GM23338 (cell line): ENCODE measurements around the gene MKLN1. TPM values are rescaled to one million over a fixed set of nuclear protein-coding genes. Genes with fewer than 3 reads are reported as not detected.

Experiments used
- ATAC-seq: fragments of 200-7000 bp; cut with Tn5 transposase; 3 replicates; pipeline ENCODE4 v1.9.1; 2020
- DNase-seq: peaks from one replicate; pipeline ENCODE4 v3.0.0-alpha.2; 2015; ENCODE audit warnings: low spot score
- H2AFZ ChIP-seq: fragments of 200-600 bp; sonication (generic); 2 replicates; pipeline ENCODE4 v1.8.0; 2016; ENCODE audit warnings: antibody characterized with exemption, mild to moderate bottlenecking, moderate library complexity
- H3F3A ChIP-seq: fragments of 200-600 bp; sonication (generic); replicated peaks from 2 replicates; pipeline ENCODE4 v1.8.0; 2017; ENCODE audit warnings: antibody characterized with exemption, mixed run types, low read depth
- H3K27ac ChIP-seq: fragments of 200-600 bp; sonication (generic); 2 replicates; pipeline ENCODE4 v1.6.1; 2016; ENCODE audit warnings: low read depth
- H3K27me3 ChIP-seq: fragments of 200-600 bp; sonication (generic); 2 replicates; pipeline ENCODE4 v1.8.0; 2016; ENCODE audit warnings: mild to moderate bottlenecking, mixed run types, moderate library complexity; ENCODE audit not compliant: insufficient read depth
- H3K36me3 ChIP-seq: fragments of 200-600 bp; sonication (generic); 2 replicates; pipeline ENCODE4 v1.8.0; 2016; ENCODE audit warnings: mild to moderate bottlenecking; ENCODE audit not compliant: insufficient read depth
- H3K4me1 ChIP-seq: fragments of 200-600 bp; sonication (generic); 2 replicates; pipeline ENCODE4 v1.8.0; 2016; ENCODE audit warnings: mild to moderate bottlenecking, moderate library complexity; ENCODE audit not compliant: insufficient read depth
- H3K4me2 ChIP-seq: fragments of 200-600 bp; sonication (generic); 2 replicates; pipeline ENCODE4 v1.7.1; 2017; ENCODE audit warnings: mixed run types
- H3K4me3 ChIP-seq: fragments of 200-600 bp; sonication (generic); 2 replicates; pipeline ENCODE4 v1.6.1; 2016; ENCODE audit warnings: mixed run types
- H3K79me2 ChIP-seq: fragments of 200-600 bp; sonication (generic); replicated peaks from 2 replicates; pipeline ENCODE4 v1.8.0; 2017; ENCODE audit warnings: mild to moderate bottlenecking; ENCODE audit not compliant: insufficient read depth
- H3K9me2 ChIP-seq: fragments of 200-600 bp; sonication (generic); 2 replicates; pipeline ENCODE4 v1.8.0; 2017; ENCODE audit not compliant: insufficient read depth
- H4K20me1 ChIP-seq: fragments of 200-600 bp; sonication (generic); replicated peaks from 2 replicates; pipeline ENCODE4 v1.8.0; 2017; ENCODE audit warnings: mild to moderate bottlenecking; ENCODE audit not compliant: insufficient read depth
- H3K27ac Mint-ChIP-seq: 2 replicates; pipeline ENCODE4 v1.8.0; 2020; ENCODE audit warnings: inconsistent platforms, mild to moderate bottlenecking, moderate library complexity, mixed read lengths
- H3K27me3 Mint-ChIP-seq: 3 replicates; pipeline ENCODE4 v1.8.0; 2022; ENCODE audit warnings: low read depth, mild to moderate bottlenecking, moderate library complexity, mixed read lengths, inconsistent platforms; ENCODE audit not compliant: insufficient read depth, poor library complexity
- H3K36me3 Mint-ChIP-seq: 3 replicates; pipeline ENCODE4 v1.8.0; 2021; ENCODE audit warnings: low read depth, mild to moderate bottlenecking, inconsistent platforms, moderate library complexity, mixed read lengths
- H3K4me1 Mint-ChIP-seq: 3 replicates; pipeline ENCODE4 v1.8.0; 2020; ENCODE audit warnings: mild to moderate bottlenecking, inconsistent platforms, mixed read lengths
- H3K4me3 Mint-ChIP-seq: 3 replicates; pipeline ENCODE4 v1.8.0; 2021; ENCODE audit warnings: moderate library complexity, mild to moderate bottlenecking, inconsistent platforms, mixed read lengths
- H3K9me3 Mint-ChIP-seq: 3 replicates; pipeline ENCODE4 v1.8.0; 2020; ENCODE audit warnings: moderate library complexity, mild to moderate bottlenecking, inconsistent platforms, mixed read lengths
- CREB1 ChIP-seq: fragments of 250-450 bp; sonication (Bioruptor Pico); IDR thresholded peaks from 2 replicates; pipeline ENCODE4 v1.5.0; 2020; ENCODE audit warnings: low read depth, mild to moderate bottlenecking, moderate library complexity
- CTCF ChIP-seq, 2 experiments: fragments of 200-600 bp in 1 of 2; sonication (generic) in 1 of 2; conservative IDR thresholded peaks; 2 replicates each; pipeline versions ENCODE4 v1.5.1 to v1.6.1; 2016 to 2017; ENCODE audit warnings: antibody characterized with exemption in 2 of 2, low read depth in 2 of 2, mild to moderate bottlenecking in 2 of 2, moderate library complexity in 1 of 2
- ETS1 ChIP-seq: IDR thresholded peaks from 2 replicates; pipeline ENCODE4 v1.6.1; 2016; ENCODE audit warnings: antibody characterized with exemption
- EZH2 ChIP-seq: fragments of 200-600 bp; sonication (generic); IDR thresholded peaks from one replicate; pipeline ENCODE4 v1.8.0; 2017; ENCODE audit warnings: antibody characterized with exemption, mild to moderate bottlenecking, low read depth; ENCODE audit not compliant: unreplicated experiment
- JUNB ChIP-seq: IDR thresholded peaks from one replicate; pipeline ENCODE4 v1.6.1; 2016; ENCODE audit warnings: antibody characterized with exemption; ENCODE audit not compliant: unreplicated experiment
- NANOG ChIP-seq: IDR thresholded peaks from 2 replicates; pipeline ENCODE4 v1.6.1; 2016; ENCODE audit warnings: antibody characterized with exemption, borderline replicate concordance
- POLR2AphosphoS5 ChIP-seq: IDR thresholded peaks from 2 replicates; pipeline ENCODE4 v1.6.1; 2016; ENCODE audit warnings: antibody characterized with exemption, low read depth
- ZNF331 ChIP-seq: fragments of 250-450 bp; sonication (Bioruptor Pico); IDR thresholded peaks from 2 replicates; pipeline ENCODE4 v1.5.0; 2020; ENCODE audit warnings: low read depth, mild to moderate bottlenecking, moderate library complexity
- ZNF462 ChIP-seq: fragments of 250-450 bp; sonication (Bioruptor Pico); IDR thresholded peaks from 2 replicates; pipeline ENCODE4 v1.5.0; 2020; ENCODE audit warnings: mild to moderate bottlenecking, moderate library complexity
- polyA plus RNA-seq: library from polyadenylated mRNA; unstranded; fragments of >200 nt; fragmentation: Nextera tagmentation; extraction: Ambion mirVana; gene quantifications from 2 replicates; pipeline ENCODE4 v1.2.1, GENCODE V29; 2016
- total RNA-seq: library from RNA; depleted of rRNA; stranded (reverse); fragments of >200 nt; shearing (Covaris generic); gene quantifications from 2 replicates; pipeline ENCODE4 v1.2.3, GENCODE V29; 2014
- TF ChIP-seq, protein P1 (sequence below): IDR thresholded peaks from one replicate; pipeline ENCODE4 v1.6.1; 2018; ENCODE audit warnings: antibody characterized with exemption; ENCODE audit not compliant: unreplicated experiment

The MKLN1 gene
- total and polyA plus RNA-seq, 2 experiments from 2014 or later = 25.3 to 46.5 TPM

GRCh38 chr7:131400681-131401176 is 73.1 kb downstream of the MKLN1 start:
- H3K27me3 ChIP-seq = no peaks in the 10 kb centered on the region
- peaks cover 48% of the 10 kb centered on the region for H3K36me3 Mint-ChIP-seq
- H3K4me3 ChIP-seq = no peak overlapping the region
- H3K4me1 ChIP-seq = peaks cover 4% of the 10 kb centered on the region
- H3K4me1 Mint-ChIP-seq = peaks cover 8% of the 10 kb centered on the region
- H3K27ac ChIP-seq = no peak overlapping the region; the same call in 1 of the 2 replicates
- DNase-seq = no peak
- H2AFZ ChIP-seq = no peak overlapping the region
- TF ChIP-seq CTCF (conservative IDR thresholded peaks at IDR 0.05; ENCODE audit: low read depth in 2 of 2) (no peak), ZNF462 (no peak), JUNB (no peak), EZH2 (no peak), ETS1 (no peak), ZNF331 (no peak), POLR2AphosphoS5 (no peak), CREB1 (no peak), NANOG (no peak)
- TF ChIP-seq, protein P1, sequence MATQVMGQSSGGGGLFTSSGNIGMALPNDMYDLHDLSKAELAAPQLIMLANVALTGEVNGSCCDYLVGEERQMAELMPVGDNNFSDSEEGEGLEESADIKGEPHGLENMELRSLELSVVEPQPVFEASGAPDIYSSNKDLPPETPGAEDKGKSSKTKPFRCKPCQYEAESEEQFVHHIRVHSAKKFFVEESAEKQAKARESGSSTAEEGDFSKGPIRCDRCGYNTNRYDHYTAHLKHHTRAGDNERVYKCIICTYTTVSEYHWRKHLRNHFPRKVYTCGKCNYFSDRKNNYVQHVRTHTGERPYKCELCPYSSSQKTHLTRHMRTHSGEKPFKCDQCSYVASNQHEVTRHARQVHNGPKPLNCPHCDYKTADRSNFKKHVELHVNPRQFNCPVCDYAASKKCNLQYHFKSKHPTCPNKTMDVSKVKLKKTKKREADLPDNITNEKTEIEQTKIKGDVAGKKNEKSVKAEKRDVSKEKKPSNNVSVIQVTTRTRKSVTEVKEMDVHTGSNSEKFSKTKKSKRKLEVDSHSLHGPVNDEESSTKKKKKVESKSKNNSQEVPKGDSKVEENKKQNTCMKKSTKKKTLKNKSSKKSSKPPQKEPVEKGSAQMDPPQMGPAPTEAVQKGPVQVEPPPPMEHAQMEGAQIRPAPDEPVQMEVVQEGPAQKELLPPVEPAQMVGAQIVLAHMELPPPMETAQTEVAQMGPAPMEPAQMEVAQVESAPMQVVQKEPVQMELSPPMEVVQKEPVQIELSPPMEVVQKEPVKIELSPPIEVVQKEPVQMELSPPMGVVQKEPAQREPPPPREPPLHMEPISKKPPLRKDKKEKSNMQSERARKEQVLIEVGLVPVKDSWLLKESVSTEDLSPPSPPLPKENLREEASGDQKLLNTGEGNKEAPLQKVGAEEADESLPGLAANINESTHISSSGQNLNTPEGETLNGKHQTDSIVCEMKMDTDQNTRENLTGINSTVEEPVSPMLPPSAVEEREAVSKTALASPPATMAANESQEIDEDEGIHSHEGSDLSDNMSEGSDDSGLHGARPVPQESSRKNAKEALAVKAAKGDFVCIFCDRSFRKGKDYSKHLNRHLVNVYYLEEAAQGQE = no peak
- 0 out of 2 replicates have a peak, but pooled peaks cover 5% of the 10 kb centered on the region for H3K36me3 ChIP-seq
- no peak overlapping the region for H3K4me3 Mint-ChIP-seq
- H3F3A ChIP-seq = no peaks in the 10 kb centered on the region
- H3K27ac Mint-ChIP-seq = peak overlapping the region; percentile 58; the same call in 1 of the 2 replicates
- no peak for ATAC-seq
- H3K9me2 ChIP-seq = no peaks in the 10 kb centered on the region
- H3K4me2 ChIP-seq = no peak overlapping the region
- peaks cover 19% of the 10 kb centered on the region; the same call in 2 of the 3 replicates for H3K9me3 Mint-ChIP-seq
- H3K79me2 ChIP-seq = peaks cover 9% of the 10 kb centered on the region
- H4K20me1 ChIP-seq = no peaks in the 10 kb centered on the region
- H3K27me3 Mint-ChIP-seq = no peaks in the 10 kb centered on the region
